ENCODE results near the gene ZSWIM3.

- TF ChIP-seq CTCF (IDR thresholded peaks at IDR 0.05) = no peak
- no peak for TF ChIP-seq POLR2A (IDR thresholded peaks at IDR 0.05)
- TF ChIP-seq EP300 (IDR thresholded peaks at IDR 0.05) = no peak
- no peak for TF ChIP-seq POLR2AphosphoS5 (IDR thresholded peaks at IDR 0.05)
These were observed 13.9 kb upstream of the ZSWIM3 start for GRCh38 chr20:45843506-45843905.

Measured in upper lobe of left lung (tissue), 4 donors.